Stimulated activated CD4-positive, alpha-beta T cell treated with anti-CD3 and anti-CD28 coated beads, Interleukin-4, amount 100 ng/mL, for 4 hours (primary cell): ENCODE data around the gene SPOCK3.
"Not testable (repeated sequence)": the region's sequence is repeated elsewhere in the genome, so short reads cannot be mapped to it uniquely, and the experiment has no call there.

Experiments used
- DNase-seq, 2 experiments: peaks; one replicate each; pipeline ENCODE4 v3.0.0-alpha.2; 2020

Gene SPOCK3

GRCh38 chr4:167031534-167032156 lies 202.6 kb downstream of the SPOCK3 start:
- no peak for DNase-seq

GRCh38 chr4:167028976-167029375 lies 205.3 kb downstream of the SPOCK3 start:
- DNase-seq = no peak

DNA sequence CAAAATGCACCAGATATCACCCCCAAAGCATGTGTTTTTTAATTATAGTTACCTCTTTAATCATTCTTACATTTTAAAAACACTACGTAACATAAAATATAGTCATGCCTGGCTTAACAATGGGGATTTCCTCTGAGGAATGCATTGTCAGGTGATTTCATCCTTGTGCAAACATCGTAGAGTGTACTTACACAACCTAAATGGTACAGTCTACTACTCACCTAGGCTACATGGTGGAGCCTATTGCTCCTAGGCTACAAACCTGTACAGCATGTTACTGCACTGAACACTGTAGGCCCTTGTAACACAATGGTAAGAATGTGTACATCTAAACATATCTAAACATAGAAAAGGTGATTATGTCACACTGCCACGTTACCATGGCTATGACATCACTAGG lies 208.6 kb downstream of the SPOCK3 start:
- DNase-seq = no peak

DNA sequence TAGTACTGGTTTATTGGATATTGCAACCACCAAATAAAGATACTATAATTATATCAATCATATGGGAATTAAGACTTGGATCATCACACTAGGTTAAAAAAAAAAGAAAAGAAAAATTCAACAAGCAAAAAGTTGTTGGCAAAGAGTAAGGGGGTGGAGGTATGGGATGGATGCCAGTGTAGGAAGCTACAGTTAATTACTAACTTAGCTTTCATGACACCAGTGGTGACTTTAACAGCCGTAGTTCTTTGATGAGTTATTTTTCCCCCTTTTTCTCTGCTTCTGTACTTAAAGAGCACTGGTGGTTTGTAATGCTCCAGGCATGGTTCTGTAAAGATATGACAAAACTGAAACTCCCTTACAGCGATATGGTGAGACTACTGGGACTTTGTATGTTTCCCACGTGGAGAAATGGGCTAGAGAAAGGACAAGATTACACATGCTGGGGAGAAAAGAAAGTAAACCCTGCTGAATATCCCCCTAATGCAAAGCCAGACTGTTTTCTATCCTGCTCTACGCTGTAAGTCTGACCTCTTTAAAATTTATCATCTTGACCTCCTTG lies 210.8 kb downstream of the SPOCK3 start:
- no peak for DNase-seq

GRCh38 chr4:167021545-167022155 lies 212.6 kb downstream of the SPOCK3 start:
- peak; percentile 13 to 53 for DNase-seq

- DNase-seq = no peak
Measured at GRCh38 chr4:167020410-167020809, 213.9 kb downstream of the SPOCK3 start.

GRCh38 chr4:167014944-167015343 lies 219.3 kb downstream of the SPOCK3 start:
- DNase-seq = no peak

- DNase-seq = no peak
Measured at GRCh38 chr4:167003326-167003725, 231.0 kb downstream of the SPOCK3 start.

GRCh38 chr4:167000141-167000852 lies 234.0 kb downstream of the SPOCK3 start:
- DNase-seq = no peak

DNA sequence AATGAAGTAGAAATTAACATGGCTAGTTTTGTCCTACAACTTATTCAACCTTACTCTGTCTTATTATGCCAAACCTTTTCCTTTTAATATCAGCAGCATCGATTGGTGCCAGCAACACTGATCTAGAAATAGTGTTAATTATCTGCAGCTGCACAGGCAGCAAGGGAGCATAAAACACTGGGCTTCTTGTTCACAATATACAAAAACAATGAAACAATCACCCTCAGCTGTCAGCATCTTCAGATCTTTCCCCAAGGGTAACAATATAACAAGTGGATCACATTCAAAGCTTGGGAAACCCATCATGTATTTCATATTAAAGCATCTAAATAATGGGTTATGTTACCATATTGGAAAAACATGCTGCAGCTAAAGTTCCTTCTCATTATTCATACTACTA lies 238.1 kb downstream of the SPOCK3 start:
- DNase-seq = no peak

GRCh38 chr4:166994686-166995085 lies 239.6 kb downstream of the SPOCK3 start:
- DNase-seq = no peak

GRCh38 chr4:166991006-166991561 lies 243.2 kb downstream of the SPOCK3 start:
- no peak for DNase-seq

- no peak for DNase-seq
Measured at GRCh38 chr4:166989886-166990285, 244.4 kb downstream of the SPOCK3 start.

DNA sequence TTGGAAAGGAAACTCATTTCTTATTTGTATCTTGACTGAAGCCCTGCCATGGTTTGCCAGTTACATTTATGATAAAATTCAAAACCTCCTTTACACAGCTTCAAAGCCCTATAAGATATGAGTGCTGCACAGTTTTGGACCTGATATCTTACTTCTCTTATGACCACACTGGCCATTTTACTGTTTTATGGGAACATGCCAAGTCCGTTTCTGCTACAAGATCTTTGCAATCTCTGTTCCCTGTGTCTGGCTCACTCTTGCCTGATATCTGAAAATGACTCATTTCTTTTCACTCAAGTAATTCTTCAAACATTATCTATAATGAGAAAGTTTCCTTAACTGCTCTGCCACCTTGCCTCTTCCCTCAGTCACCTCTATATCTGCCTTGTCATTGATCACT lies 247.3 kb downstream of the SPOCK3 start:
- no peak for DNase-seq

GRCh38 chr4:166981847-166982246 lies 252.4 kb downstream of the SPOCK3 start:
- DNase-seq = no peak

GRCh38 chr4:166980419-166980818 lies 253.9 kb downstream of the SPOCK3 start:
- no peak for DNase-seq

GRCh38 chr4:166977596-166977995 lies 256.7 kb downstream of the SPOCK3 start:
- no peak for DNase-seq

DNA sequence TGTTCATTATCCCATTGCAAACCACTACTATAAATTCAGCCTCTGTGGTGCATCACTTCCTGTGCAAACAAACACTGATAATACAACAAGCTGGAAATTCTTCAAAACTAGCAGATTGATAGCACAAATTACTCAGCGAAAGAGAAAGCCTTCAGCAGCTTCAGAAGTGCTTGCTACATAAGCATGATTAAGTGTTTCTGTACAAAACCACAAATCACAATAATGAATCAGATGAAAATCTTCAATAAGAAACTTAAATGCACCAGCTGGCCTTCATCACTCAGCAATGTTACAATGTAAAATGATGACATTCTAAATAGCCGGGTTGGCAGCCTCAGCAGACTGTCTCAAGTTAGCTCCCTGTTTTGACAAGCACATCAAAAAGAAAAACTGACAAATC lies 262.2 kb downstream of the SPOCK3 start:
- no peak for DNase-seq

GRCh38 chr4:166968219-166968618 lies 266.1 kb downstream of the SPOCK3 start:
- not testable (repeated sequence) for DNase-seq

DNA sequence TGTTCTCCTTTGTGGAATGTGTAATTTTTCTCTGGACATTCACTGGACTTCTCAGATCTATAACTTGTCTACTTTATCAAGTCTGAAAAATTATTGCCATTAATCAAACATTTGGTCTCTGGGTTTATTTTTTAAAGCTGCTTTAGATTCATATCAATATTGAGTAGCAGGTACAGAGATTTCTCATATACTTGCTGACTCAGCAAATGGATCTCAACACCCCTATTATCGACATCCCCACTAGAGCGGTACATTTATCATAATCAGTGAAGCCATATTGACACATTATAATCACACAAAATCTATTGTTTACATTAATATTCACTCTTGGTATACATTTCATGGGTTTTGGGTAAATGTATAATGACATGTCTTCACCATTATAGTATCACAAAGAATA lies 268.7 kb downstream of the SPOCK3 start:
- no peak for DNase-seq

DNA sequence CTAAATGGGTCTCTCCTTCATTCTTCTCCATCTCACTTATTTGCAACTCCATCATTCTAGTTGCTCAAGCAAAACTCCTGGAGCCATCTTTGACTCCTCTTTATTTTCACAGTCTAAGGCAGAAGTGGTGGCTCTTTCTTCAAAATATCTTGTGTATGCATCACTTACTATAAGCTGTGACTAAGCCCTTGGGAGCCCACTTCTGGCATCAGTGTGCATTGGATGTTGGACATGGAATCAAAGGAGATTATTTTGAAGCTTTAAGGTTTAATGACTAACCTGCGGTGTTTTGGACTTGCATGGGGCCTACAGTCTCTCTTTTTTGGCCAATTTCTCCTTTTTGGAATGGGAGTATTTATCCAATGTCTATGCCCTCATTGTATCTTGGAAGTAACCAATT lies 276.8 kb downstream of the SPOCK3 start:
- DNase-seq = no peak

DNA sequence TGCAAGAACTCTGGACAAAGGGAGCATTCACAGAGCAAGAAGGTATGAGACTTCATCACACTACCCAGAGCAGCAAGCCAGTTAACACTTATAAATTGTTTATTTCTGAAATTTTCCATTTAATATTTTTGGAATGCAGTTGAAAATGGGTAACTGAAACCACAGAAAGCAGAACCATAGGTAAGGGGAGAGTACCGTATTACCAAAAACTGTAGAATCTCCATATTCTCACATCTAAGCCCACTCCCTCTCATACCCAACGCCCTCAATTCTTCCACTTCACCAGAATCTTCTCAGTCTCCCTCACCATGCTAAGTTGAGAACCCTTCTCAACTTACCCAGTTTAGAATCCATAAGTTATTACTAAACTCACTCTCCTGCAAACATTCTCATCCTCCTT lies 277.8 kb downstream of the SPOCK3 start:
- no peak for DNase-seq

DNA sequence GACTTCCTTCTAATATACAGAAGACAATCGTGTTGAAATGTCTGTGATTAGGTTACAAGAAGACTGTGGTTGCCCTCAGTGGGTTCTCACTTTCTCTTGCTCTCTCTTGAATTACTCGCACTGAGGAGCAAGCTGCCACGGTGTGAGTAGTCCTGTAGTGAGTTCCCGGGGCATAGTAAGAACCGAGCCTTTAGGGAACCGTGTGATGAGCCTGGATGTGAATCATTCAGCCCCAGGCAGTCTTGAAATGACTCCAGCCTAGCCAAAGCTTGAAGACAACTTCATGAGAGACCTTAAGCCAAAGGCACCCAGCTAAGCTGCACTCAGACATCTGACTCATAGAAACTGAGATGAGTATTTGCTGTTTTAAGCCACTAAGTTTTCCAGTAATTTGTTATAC lies 292.7 kb downstream of the SPOCK3 start:
- DNase-seq = no peak

- DNase-seq = no peak
Measured at GRCh38 chr4:166930464-166930863, 303.8 kb downstream of the SPOCK3 start.
